PFSK-1 (cell line): ENCODE measurements around the gene LENEP.

ENCODE experiments used
- POLR2AphosphoS5 ChIP-seq: IDR thresholded peaks from 2 replicates; pipeline ENCODE4 v1.6.1; 2012; ENCODE audit warnings: low read depth, mild to moderate bottlenecking, control low read depth, low read length, moderate library complexity
- TF ChIP-seq, protein P1 (sequence below), 2 experiments: IDR thresholded peaks; 2 replicates each; pipeline versions ENCODE4 v1.6.1 to v1.8.0; 2011 to 2012; ENCODE audit warnings: low read depth in 2 of 2, low read length in 2 of 2, control low read depth in 1 of 2, inconsistent platforms in 1 of 2, mild to moderate bottlenecking in 1 of 2, moderate library complexity in 1 of 2; ENCODE audit not compliant: insufficient read depth in 1 of 2

DNA sequence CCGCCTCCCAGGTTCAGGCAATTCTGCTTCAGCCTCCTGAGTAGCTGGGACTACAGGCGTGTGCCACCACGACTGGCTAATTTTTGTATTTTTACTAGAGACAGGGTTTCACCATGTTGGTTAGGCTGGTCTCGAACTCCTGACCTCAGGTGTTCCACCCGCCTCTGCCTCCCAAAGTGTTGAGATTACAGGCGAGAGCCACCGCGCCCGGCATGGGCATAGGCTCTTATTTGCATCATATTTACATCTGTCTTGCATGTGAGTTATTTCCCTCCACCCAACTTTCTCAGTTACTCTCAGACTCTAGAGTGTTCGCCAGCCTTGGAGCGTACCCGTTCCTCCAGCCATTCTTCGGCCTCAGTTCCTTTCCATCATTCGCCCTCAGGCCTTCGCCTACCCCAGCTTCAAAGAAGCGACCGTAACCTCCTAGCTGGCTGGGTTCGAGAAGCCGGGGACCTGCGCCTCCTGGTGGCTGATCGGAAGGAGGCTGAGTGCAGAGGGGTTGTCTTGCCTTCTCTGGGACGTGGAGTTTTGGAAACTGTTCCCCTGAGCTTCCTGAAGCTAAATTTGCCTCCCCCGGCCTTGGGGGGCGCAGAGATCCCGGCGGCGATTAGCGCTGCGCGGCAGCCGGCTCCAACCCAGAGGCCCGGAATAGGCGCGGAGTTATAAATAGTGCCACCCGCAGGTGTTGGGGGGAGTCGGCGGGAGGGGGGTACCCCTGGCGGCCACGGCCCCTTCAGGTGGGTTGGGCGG lies 5.6 kb downstream of the LENEP start:
- TF ChIP-seq, protein P1, sequence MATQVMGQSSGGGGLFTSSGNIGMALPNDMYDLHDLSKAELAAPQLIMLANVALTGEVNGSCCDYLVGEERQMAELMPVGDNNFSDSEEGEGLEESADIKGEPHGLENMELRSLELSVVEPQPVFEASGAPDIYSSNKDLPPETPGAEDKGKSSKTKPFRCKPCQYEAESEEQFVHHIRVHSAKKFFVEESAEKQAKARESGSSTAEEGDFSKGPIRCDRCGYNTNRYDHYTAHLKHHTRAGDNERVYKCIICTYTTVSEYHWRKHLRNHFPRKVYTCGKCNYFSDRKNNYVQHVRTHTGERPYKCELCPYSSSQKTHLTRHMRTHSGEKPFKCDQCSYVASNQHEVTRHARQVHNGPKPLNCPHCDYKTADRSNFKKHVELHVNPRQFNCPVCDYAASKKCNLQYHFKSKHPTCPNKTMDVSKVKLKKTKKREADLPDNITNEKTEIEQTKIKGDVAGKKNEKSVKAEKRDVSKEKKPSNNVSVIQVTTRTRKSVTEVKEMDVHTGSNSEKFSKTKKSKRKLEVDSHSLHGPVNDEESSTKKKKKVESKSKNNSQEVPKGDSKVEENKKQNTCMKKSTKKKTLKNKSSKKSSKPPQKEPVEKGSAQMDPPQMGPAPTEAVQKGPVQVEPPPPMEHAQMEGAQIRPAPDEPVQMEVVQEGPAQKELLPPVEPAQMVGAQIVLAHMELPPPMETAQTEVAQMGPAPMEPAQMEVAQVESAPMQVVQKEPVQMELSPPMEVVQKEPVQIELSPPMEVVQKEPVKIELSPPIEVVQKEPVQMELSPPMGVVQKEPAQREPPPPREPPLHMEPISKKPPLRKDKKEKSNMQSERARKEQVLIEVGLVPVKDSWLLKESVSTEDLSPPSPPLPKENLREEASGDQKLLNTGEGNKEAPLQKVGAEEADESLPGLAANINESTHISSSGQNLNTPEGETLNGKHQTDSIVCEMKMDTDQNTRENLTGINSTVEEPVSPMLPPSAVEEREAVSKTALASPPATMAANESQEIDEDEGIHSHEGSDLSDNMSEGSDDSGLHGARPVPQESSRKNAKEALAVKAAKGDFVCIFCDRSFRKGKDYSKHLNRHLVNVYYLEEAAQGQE (IDR thresholded peaks at IDR 0.05; ENCODE audit: insufficient read depth in 1 of 2, low read depth in 2 of 2, low read length in 2 of 2): no peak
- no peak for TF ChIP-seq POLR2AphosphoS5
